HG03565 (cell line): Measurements from ENCODE around the gene DOCK10.

Experiments used
- ATAC-seq: cut with Tn5 transposase; IDR thresholded peaks from one replicate; pipeline ENCODE4 v1.9.1; 2021; ENCODE audit warnings: mild to moderate bottlenecking, moderate library complexity; ENCODE audit not compliant: unreplicated experiment

Gene DOCK10

GRCh38 chr2:224793946-224794345 is 248.3 kb downstream of the DOCK10 start:
- ATAC-seq: no peak

GRCh38 chr2:224786848-224787247 is 255.4 kb downstream of the DOCK10 start:
- ATAC-seq: no peak

GRCh38 chr2:224781400-224781799 is 260.9 kb downstream of the DOCK10 start:
- no peak for ATAC-seq

DNA sequence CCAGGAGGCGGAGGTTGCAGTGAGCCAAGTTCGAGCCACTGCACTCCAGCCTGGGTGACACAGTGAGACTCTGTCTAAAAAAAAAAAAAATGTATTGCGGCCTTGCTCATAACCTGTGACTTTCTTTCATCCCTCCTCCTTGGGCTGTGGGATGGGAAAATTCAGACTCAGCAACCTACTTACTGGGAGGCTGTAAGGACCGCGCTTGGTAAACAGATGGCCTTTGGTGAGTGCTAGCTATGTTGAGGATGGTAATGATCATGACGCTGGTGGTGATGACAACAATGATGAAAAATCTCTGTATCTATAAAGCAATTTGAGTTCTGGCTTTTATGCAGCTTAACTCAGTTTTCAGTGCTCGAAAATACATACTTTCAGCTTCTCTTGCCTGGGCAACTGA is 261.4 kb downstream of the DOCK10 start:
- ATAC-seq: no peak

- no peak for ATAC-seq
Measured at GRCh38 chr2:224780106-224780505, 262.2 kb downstream of the DOCK10 start.

GRCh38 chr2:224778474-224778877 is 263.8 kb downstream of the DOCK10 start:
- ATAC-seq: no peak

- no peak for ATAC-seq
Measured at GRCh38 chr2:224777559-224777930, 264.7 kb downstream of the DOCK10 start.

DNA sequence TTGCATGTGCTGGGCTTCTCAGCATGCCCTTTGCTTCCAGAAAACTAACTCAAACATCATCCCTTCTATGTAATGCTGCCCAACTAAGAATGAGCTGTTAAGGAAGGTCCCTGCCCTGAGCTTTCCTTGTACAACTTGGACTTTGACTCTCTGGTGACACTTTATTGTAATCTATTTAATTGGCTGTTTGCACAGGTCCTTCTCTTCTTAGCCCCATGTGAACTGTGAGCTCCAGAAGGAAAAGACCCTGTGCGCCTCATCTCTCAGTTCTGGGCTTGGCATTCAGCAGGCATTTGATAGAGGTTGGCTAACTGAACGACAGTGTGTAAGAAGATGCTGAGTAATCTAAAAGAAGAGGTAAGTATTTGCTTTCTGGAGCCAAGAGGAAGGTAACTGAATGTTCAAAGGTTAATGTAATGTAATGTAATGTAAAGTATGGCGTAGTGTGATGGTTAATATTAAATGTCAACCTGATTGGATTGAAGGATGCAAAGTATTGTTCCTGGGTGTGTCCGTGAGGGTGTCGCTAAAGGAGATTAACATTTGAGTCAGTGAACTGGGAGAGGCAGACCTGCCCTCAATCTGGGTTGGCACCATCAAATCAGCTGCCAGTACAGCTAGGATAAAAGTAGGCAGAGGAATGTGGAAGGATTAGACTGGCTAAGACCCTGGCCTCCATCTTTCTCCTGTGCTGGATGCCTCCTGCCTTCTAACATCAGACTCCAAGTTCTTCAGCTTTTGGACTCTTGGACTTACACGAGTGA is 265.3 kb downstream of the DOCK10 start:
- no peak for ATAC-seq

DNA sequence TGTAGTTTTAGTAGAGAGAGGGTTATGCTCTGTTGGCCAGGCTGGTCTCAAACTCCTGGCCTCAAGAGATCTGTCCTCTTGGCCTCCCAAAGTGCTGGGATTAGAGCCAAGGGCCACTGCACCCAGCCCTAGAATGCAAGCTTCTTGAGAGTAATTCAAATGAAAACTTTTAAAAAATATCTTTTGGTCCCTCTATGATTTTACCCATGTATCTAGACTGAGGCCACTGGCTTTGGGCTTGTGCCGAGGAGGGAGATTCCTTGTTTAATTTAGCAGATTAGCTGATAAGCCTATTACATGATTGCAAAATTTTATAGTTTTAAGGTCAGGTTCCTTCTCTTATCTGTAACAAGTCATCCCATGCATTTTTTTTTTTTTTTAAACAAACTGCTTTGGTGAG is 266.6 kb downstream of the DOCK10 start:
- no peak for ATAC-seq

DNA sequence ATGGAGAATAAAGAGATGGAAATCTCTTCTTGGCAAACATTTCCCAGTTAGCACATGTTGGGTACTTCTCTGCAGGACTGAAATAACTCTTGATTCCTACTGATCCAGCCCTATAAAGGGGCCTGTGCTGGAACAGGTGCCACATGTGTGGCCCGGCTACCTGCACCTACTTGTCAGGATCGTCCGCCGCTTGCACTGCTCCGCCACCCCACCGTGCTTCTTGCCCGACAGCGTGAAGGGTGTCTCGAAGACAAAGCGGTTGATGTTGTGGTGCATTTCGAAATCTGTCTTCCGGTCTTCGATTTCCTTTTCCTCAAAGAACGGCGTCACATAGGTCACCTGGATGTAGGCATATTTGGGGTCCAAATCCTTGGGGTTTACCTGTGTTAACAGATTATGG is 267.5 kb downstream of the DOCK10 start:
- ATAC-seq: no peak

- no peak for ATAC-seq
Measured at GRCh38 chr2:224772494-224772893, 269.8 kb downstream of the DOCK10 start.

GRCh38 chr2:224769489-224769888 is 272.8 kb downstream of the DOCK10 start:
- no peak for ATAC-seq

- ATAC-seq: peak; percentile 56
Measured at GRCh38 chr2:224764565-224765236, 277.6 kb downstream of the DOCK10 start.

- no peak for ATAC-seq
Measured at GRCh38 chr2:224757934-224758548, 284.2 kb downstream of the DOCK10 start.

DNA sequence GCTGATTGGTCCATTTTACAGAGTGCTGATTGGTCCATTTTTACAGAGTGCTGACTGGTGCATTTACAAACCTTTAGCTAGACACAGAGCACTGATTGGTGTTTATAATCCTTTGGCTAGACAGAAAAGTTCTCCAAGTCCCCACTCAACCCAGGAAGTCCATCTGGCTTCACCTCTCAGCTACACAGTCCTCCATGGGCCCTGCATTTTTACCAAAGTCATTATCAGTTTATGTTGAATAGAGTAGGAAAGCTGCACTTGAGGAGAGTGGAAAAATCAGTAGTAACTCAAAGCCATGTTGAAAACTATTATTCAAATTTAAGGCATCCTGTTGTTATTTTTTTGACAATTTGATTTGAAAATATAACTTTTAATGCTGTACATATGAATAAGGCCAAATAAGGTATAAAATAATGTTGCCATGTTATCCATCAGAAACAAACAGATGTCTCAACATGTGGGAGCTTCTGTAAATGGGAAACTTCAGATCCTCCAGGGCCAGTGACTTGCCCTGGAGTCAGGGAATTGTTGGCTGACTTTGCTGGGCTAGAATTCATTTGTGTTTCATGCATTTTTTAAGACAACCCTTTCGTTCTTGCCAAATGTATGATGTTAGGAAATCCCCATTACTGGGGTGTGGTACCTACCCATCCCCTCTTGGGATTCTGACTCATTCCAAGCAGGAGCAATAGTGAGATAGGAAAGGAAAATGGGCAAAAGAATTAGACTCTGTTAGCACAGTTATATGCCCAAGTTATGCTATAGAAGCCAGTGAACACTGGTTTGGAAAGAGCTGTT is 288.3 kb downstream of the DOCK10 start:
- no peak for ATAC-seq

DNA sequence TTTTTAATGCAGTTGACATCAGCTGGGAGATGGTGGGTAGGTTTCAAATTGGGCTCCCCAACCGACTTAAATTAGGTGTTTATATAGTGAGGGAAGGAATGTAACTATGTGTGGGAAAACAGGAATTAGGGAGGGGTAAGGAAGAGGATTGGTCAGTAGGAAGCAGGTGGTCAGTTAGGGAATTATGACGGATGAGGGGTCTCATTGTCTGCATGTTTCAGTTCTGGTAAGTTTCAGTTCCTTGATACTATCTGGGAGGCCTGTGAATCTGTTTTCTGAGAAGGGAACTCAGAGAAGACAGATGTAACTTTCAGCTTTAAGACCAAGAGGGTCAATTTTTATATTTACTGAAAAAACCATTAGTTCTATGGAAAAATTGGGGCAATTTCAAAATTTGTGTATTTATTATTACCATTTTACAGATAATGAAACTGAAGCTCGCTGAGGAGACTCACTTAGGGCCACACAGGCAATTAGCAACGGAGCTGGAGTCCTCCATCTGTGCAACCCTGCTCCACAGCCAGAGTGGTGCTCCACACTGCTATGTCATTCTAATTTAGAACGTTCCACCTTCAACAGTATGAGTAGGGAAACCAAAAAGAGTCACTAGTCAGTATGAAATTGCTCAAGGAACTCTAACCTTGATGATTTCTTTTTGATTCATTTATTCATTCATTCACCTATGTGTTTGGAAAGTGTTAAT is 290.1 kb downstream of the DOCK10 start:
- peak; percentile 57 for ATAC-seq

DNA sequence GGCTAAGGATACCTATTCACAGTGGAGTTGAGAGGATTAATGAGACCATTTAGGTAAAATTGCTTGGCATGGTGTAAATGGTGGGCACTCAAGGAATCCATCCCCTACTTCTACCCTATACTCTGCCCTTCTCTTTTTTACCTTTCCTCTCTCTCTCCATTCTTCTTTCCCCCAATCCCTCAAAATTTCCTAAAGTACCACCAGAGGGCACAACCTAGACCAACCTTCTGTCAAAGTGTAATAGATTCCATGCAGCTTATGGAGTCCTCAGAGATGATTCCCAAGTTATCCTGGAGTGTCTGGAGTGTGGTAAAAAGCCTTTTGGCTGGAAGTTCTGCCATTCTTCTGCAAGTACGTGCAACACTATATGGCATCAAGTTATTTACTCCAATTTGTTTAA is 293.1 kb downstream of the DOCK10 start:
- ATAC-seq: no peak

GRCh38 chr2:224747765-224748164 is 294.5 kb downstream of the DOCK10 start:
- ATAC-seq: no peak

GRCh38 chr2:224736227-224736626 is 306.0 kb downstream of the DOCK10 start:
- no peak for ATAC-seq

DNA sequence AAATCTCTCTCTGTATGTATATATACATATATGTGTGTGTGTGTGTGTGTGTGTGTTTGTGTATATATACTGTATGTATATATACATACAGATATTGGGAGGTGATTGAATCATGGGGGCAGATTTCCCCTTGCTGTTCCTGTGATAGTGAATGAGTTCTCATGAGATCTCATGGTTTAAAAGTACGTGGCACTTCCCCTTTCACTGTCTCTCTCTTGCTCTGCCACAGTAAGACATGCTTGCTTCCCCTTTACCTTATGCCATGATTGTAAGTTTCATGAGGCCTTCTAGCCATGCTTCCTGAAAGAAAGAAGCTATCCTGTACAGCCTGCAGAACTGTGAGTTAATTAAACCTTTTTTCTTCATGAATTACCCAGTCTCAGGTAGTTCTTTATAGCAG is 307.3 kb downstream of the DOCK10 start:
- ATAC-seq: no peak

DNA sequence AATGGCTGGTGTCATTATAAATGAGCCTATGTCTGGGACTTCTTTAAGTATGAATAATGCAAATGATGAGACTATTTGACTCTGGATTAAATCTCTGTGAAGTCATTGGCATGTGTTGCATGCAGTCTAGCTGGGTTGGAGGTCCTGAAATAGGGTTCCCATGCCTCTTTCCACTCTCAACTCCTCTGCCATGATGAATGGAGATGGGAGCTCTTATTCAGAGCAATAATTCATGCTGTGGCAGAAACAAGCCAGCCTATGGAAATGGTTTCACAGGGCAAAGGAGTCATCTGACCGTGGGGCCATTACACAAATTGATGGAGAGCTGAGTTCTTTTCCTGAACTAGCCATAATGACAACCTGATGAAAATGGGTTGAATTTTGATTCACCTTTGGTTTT is 310.6 kb downstream of the DOCK10 start:
- ATAC-seq: no peak
